HG03558 (cell line): ENCODE results near the gene ADH7.
A peak's percentile ranks its signal among the peaks of the same experiment; 100 is the strongest.

Source experiments
- ATAC-seq: cut with Tn5 transposase; IDR thresholded peaks from one replicate; pipeline ENCODE4 v1.9.1; 2021; ENCODE audit warnings: moderate number of reproducible peaks; ENCODE audit not compliant: unreplicated experiment; ENCODE audit errors: extremely low read depth

Gene ADH7

GRCh38 chr4:99435154-99435553 is at the start of gene ADH7:
ADH7 (minus strand) TSS chr4:99435342; CDS start chr4:99435233, 109 bp downstream.
- no peak for ATAC-seq

GRCh38 chr4:99483636-99484035 is 48.5 kb upstream of the ADH7 start:
- no peak for ATAC-seq

- ATAC-seq: no peak
Observed at GRCh38 chr4:99473131-99473530, 38.0 kb upstream of the ADH7 start.

GRCh38 chr4:99471896-99472295 is 36.8 kb upstream of the ADH7 start:
- ATAC-seq: no peak

- no peak for ATAC-seq
Observed at GRCh38 chr4:99471349-99471748, 36.2 kb upstream of the ADH7 start.

- no peak for ATAC-seq
Observed at GRCh38 chr4:99468889-99469288, 33.7 kb upstream of the ADH7 start.

GRCh38 chr4:99467887-99468286 is 32.7 kb upstream of the ADH7 start:
- ATAC-seq: no peak

- no peak for ATAC-seq
Observed at GRCh38 chr4:99463566-99463965, 28.4 kb upstream of the ADH7 start.

- peak; percentile 91 for ATAC-seq
Observed at GRCh38 chr4:99462875-99463464, 27.8 kb upstream of the ADH7 start.

- no peak for ATAC-seq
Observed at GRCh38 chr4:99461623-99462401, 26.7 kb upstream of the ADH7 start.

GRCh38 chr4:99459546-99460042 is 24.5 kb upstream of the ADH7 start:
- no peak for ATAC-seq

- no peak for ATAC-seq
Observed at GRCh38 chr4:99458911-99459447, 23.8 kb upstream of the ADH7 start.

- no peak for ATAC-seq
Observed at GRCh38 chr4:99457676-99458075, 22.5 kb upstream of the ADH7 start.

GRCh38 chr4:99457270-99457669 is 22.1 kb upstream of the ADH7 start:
- ATAC-seq: no peak

- ATAC-seq: no peak
Observed at GRCh38 chr4:99447513-99447912, 12.4 kb upstream of the ADH7 start.

- ATAC-seq: peak; percentile 86
Observed at GRCh38 chr4:99447079-99447478, 11.9 kb upstream of the ADH7 start.

- ATAC-seq: no peak
Observed at GRCh38 chr4:99438405-99438780, 3.3 kb upstream of the ADH7 start.

- ATAC-seq: no peak
Observed at GRCh38 chr4:99437723-99438404, 2.7 kb upstream of the ADH7 start.

GRCh38 chr4:99436976-99437722 is 2.0 kb upstream of the ADH7 start:
- no peak for ATAC-seq

GRCh38 chr4:99436462-99436861 is 1.3 kb upstream of the ADH7 start:
- no peak for ATAC-seq
